Transverse colon (tissue), 4 donors: ENCODE measurements around the gene BCAS1. TPM values are rescaled to one million over a fixed set of nuclear protein-coding genes. Genes with fewer than 3 reads are reported as not detected.

ENCODE experiments used
- DNase-seq: peaks from one replicate; pipeline ENCODE4 v3.0.0-alpha.2; 2019
- H3K27ac ChIP-seq, 4 donors: fragments of 200-600 bp; sonication (generic); 2 replicates each; pipeline ENCODE4 v1.5.1; 2016 to 2018; ENCODE audit warnings: inconsistent platforms in 4 of 4
- H3K27me3 ChIP-seq: fragments of 200-600 bp; sonication (generic); 2 replicates; pipeline ENCODE4 v1.5.1; 2017; ENCODE audit warnings: inconsistent platforms
- H3K36me3 ChIP-seq, 4 donors: fragments of 200-600 bp; sonication (generic); 2 replicates each; pipeline ENCODE4 v1.5.1; 2017 to 2019; ENCODE audit warnings: inconsistent platforms in 4 of 4
- H3K4me1 ChIP-seq, 4 donors: fragments of 200-600 bp; sonication (generic); 2 replicates each; pipeline ENCODE4 v1.5.1; 2017 to 2020; ENCODE audit warnings: inconsistent platforms in 4 of 4
- H3K4me3 ChIP-seq, 4 donors: fragments of 200-600 bp; sonication (generic); 1 replicate in 1 of 4; 2 replicates in 3 of 4; pipeline versions ENCODE4 v1.5.1 to v1.6.1; 2017 to 2019; ENCODE audit warnings: inconsistent platforms in 4 of 4
- H3K9me3 ChIP-seq, 2 donors: fragments of 200-600 bp; sonication (generic); 2 replicates each; pipeline ENCODE4 v1.5.1; 2017 to 2019; ENCODE audit warnings: inconsistent platforms in 2 of 2
- CTCF ChIP-seq, 5 experiments: fragments of 200-600 bp in 3 of 5; fragments of 450-650 bp in 2 of 5; sonication (generic) in 3 of 5; IDR thresholded peaks; 1 replicate in 2 of 5; 2 replicates in 3 of 5; pipeline ENCODE4 v1.5.1; 2016 to 2017; ENCODE audit warnings: antibody characterized with exemption in 5 of 5, inconsistent platforms in 3 of 5, mild to moderate bottlenecking in 2 of 5, moderate library complexity in 1 of 5
- EP300 ChIP-seq: sonication (generic); formaldehyde crosslinking; IDR thresholded peaks from one replicate; pipeline ENCODE4 v1.6.1; 2017; ENCODE audit warnings: antibody characterized with exemption, low read depth
- POLR2A ChIP-seq: fragments of 450-650 bp; IDR thresholded peaks from one replicate; pipeline ENCODE4 v1.6.1; 2016; ENCODE audit warnings: antibody characterized with exemption, mild to moderate bottlenecking, moderate library complexity
- POLR2AphosphoS5 ChIP-seq, 3 donors: sonication (generic); formaldehyde crosslinking; IDR thresholded peaks; one replicate each; pipeline ENCODE4 v1.6.1; 2016; ENCODE audit warnings: antibody characterized with exemption in 3 of 3
- WGBS, 2 donors: methylation state at CpG; one replicate each; pipeline ENCODE4 v1.1.5; 2018; ENCODE audit warnings: low coverage in 1 of 2; 5-methylcytosine and 5-hydroxymethylcytosine counted together
- in situ Hi-C, 4 donors: fragments of 200-750 bp; cut with MboI; loops; one replicate each; pipeline versions ENCODE4 v1.15.0 to v1.15.1; 2017; ENCODE audit warnings: low sequenced_read_pairs in 3 of 4, low pct_ligation_motif_present in 1 of 4, low pct_unique_long_range_greater_than_20kb in 1 of 4
- intact Hi-C: fragments of 100-400 bp; cut with DNase I; formaldehyde crosslinking; loops from one replicate; pipeline ENCODE4 v1.15.1; 2023; ENCODE audit warnings: low total_unique reads
- total RNA-seq, 4 donors: library from RNA; depleted of rRNA; stranded (reverse); fragments of >200 nt; gene quantifications; one replicate each; pipeline ENCODE4 v1.1.0, GENCODE V29; 2016

The BCAS1 gene
- total RNA-seq, 4 donors from 2014 or later = 68.9 to 127 (median 89.0) TPM

- no peak for DNase-seq
- Histone ChIP-seq H3K36me3 (no peaks in the 10 kb centered on the region), H3K27ac (no peak overlapping the region), H3K4me1 (no peaks in the 10 kb centered on the region), H3K27me3 (no peaks in the 10 kb centered on the region), H3K9me3 (no peaks in the 10 kb centered on the region), H3K4me3 (no peak overlapping the region)
- intact Hi-C loops (no loop called here), in situ Hi-C loops (no loop called here)
- WGBS, 2 donors = 83 to 89% methylated on average over 1 of the region's 1 CpG
- TF ChIP-seq EP300 = no peak
- TF ChIP-seq CTCF (IDR thresholded peaks at IDR 0.05) = no peak
- TF ChIP-seq POLR2AphosphoS5 (IDR thresholded peaks at IDR 0.05) = no peak
- no peak for TF ChIP-seq POLR2A
These were observed 22.7 kb downstream of the BCAS1 start for GRCh38 chr20:54047720-54048119.

GRCh38 chr20:54047048-54047447 lies 23.3 kb downstream of the BCAS1 start:
- in situ Hi-C loops (no loop called here), intact Hi-C loops (no loop called here)
- H3K27ac ChIP-seq = no peak overlapping the region
- TF ChIP-seq POLR2A (no peak), EP300 (no peak)
- H3K9me3 ChIP-seq = no peaks in the 10 kb centered on the region
- H3K27me3 ChIP-seq = no peaks in the 10 kb centered on the region
- WGBS, 2 donors = 93 to 100% methylated on average over 1 to 2 of the region's 2 CpGs
- no peaks in the 10 kb centered on the region for H3K4me1 ChIP-seq
- H3K36me3 ChIP-seq = no peaks in the 10 kb centered on the region
- no peak for DNase-seq
- H3K4me3 ChIP-seq = no peak overlapping the region

GRCh38 chr20:54044156-54044555 lies 26.2 kb downstream of the BCAS1 start:
- no peaks in the 10 kb centered on the region for H3K4me1 ChIP-seq
- DNase-seq = no peak
- H3K36me3 ChIP-seq = no peaks in the 10 kb centered on the region
- H3K9me3 ChIP-seq = no peaks in the 10 kb centered on the region
- intact Hi-C loops (no loop called here), in situ Hi-C loops (no loop called here)
- H3K27me3 ChIP-seq = no peaks in the 10 kb centered on the region
- no peak overlapping the region for H3K4me3 ChIP-seq
- no peak overlapping the region for H3K27ac ChIP-seq
- TF ChIP-seq POLR2AphosphoS5 (IDR thresholded peaks at IDR 0.05) = peak in 1 of 3 donors; percentile 30
- TF ChIP-seq POLR2A = no peak

GRCh38 chr20:54043076-54043967 lies 27.1 kb downstream of the BCAS1 start:
- no peak overlapping the region for H3K4me3 ChIP-seq
- intact Hi-C loops = no loop called here
- H3K27me3 ChIP-seq = no peaks in the 10 kb centered on the region
- H3K36me3 ChIP-seq = no peaks in the 10 kb centered on the region
- in situ Hi-C loops = no loop called here
- no peak overlapping the region for H3K27ac ChIP-seq
- WGBS, 2 donors = 69 to 71% methylated on average over 5 to 9 of the region's 9 CpGs
- no peaks in the 10 kb centered on the region for H3K4me1 ChIP-seq
- no peaks in the 10 kb centered on the region for H3K9me3 ChIP-seq
- no peak for DNase-seq
- TF ChIP-seq POLR2A (no peak), EP300 (no peak), CTCF (IDR thresholded peaks at IDR 0.05) (no peak), POLR2AphosphoS5 (IDR thresholded peaks at IDR 0.05) (no peak)

GRCh38 chr20:54042021-54042420 lies 28.4 kb downstream of the BCAS1 start:
- Histone ChIP-seq H3K9me3 (no peaks in the 10 kb centered on the region), H3K4me1 (no peaks in the 10 kb centered on the region), H3K27ac (no peak overlapping the region), H3K36me3 (no peaks in the 10 kb centered on the region), H3K4me3 (no peak overlapping the region), H3K27me3 (no peaks in the 10 kb centered on the region)
- TF ChIP-seq POLR2A = no peak
- TF ChIP-seq POLR2AphosphoS5 (IDR thresholded peaks at IDR 0.05) = no peak
- no peak for TF ChIP-seq CTCF (IDR thresholded peaks at IDR 0.05)
- no peak for TF ChIP-seq EP300
- no peak for DNase-seq
- in situ Hi-C loops = no loop called here
- intact Hi-C loops = no loop called here
- 90 to 96% methylated on average over 4 of the region's 4 CpGs for WGBS, 2 donors
